Right atrium auricular region (tissue), 2 donors: ENCODE data around the gene EFEMP1. TPM values are rescaled to one million over a fixed set of nuclear protein-coding genes. Genes with fewer than 3 reads are reported as not detected.

Experiments
- DNase-seq: peaks from one replicate; pipeline ENCODE4 v3.0.0-alpha.2; 2019; ENCODE audit warnings: low spot score
- H3K27ac ChIP-seq, 2 donors: fragments of 200-600 bp; sonication (generic); 1 replicate in 1 of 2; 2 replicates in 1 of 2; pipeline ENCODE4 v1.5.1; 2016 to 2019
- H3K27me3 ChIP-seq, 2 donors: fragments of 200-600 bp; sonication (generic); one replicate each; pipeline versions ENCODE4 v1.5.1 to v1.6.0; 2017 to 2019
- H3K36me3 ChIP-seq: fragments of 200-600 bp; sonication (generic); one replicate; pipeline ENCODE4 v1.5.1; 2016
- H3K4me1 ChIP-seq, 2 donors: fragments of 200-600 bp; sonication (generic); one replicate each; pipeline versions ENCODE4 v1.5.1 to v1.6.0; 2017 to 2019
- H3K4me3 ChIP-seq, 2 donors: fragments of 200-600 bp; sonication (generic); 1 replicate in 1 of 2; 2 replicates in 1 of 2; pipeline ENCODE4 v1.5.1; 2017 to 2019; ENCODE audit warnings: mild to moderate bottlenecking in 1 of 2, moderate library complexity in 1 of 2
- H3K9me3 ChIP-seq, 2 donors: fragments of 200-600 bp; sonication (generic); one replicate each; pipeline ENCODE4 v1.5.1; 2019
- total RNA-seq, 2 donors: library from RNA; depleted of rRNA; stranded (reverse); fragments of >200 nt; gene quantifications; one replicate each; pipeline ENCODE4 v1.1.0, GENCODE V29; 2016
- TF ChIP-seq, protein P1 (sequence below), 2 donors: fragments of 200-600 bp; sonication (generic); IDR thresholded peaks; one replicate each; pipeline ENCODE4 v1.5.1; 2019; ENCODE audit warnings: antibody characterized with exemption in 2 of 2

The EFEMP1 gene
- total RNA-seq, 2 donors from 2014 or later, result 246 to 308 TPM

GRCh38 chr2:55922291-55922907, 1.2 kb downstream of the EFEMP1 start:
- H3K27me3 ChIP-seq, result no peaks in the 10 kb centered on the region

GRCh38 chr2:55919574-55919973, 4.0 kb downstream of the EFEMP1 start:
- Histone ChIP-seq H3K36me3 (peaks cover 16% of the 10 kb centered on the region), H3K27ac (no peak overlapping the region), H3K4me3 (no peak overlapping the region), H3K27me3 (no peaks in the 10 kb centered on the region), H3K9me3 (no peaks in the 10 kb centered on the region), H3K4me1 (peaks cover 0 to 5% of the 10 kb centered on the region in 2 donors)
- DNase-seq, result no peak
- TF ChIP-seq, protein P1, sequence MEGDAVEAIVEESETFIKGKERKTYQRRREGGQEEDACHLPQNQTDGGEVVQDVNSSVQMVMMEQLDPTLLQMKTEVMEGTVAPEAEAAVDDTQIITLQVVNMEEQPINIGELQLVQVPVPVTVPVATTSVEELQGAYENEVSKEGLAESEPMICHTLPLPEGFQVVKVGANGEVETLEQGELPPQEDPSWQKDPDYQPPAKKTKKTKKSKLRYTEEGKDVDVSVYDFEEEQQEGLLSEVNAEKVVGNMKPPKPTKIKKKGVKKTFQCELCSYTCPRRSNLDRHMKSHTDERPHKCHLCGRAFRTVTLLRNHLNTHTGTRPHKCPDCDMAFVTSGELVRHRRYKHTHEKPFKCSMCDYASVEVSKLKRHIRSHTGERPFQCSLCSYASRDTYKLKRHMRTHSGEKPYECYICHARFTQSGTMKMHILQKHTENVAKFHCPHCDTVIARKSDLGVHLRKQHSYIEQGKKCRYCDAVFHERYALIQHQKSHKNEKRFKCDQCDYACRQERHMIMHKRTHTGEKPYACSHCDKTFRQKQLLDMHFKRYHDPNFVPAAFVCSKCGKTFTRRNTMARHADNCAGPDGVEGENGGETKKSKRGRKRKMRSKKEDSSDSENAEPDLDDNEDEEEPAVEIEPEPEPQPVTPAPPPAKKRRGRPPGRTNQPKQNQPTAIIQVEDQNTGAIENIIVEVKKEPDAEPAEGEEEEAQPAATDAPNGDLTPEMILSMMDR (IDR thresholded peaks at IDR 0.05), result no peak

More at GRCh38 chr2:55922291-55922907, 1.2 kb downstream of the EFEMP1 start:
- no peak for DNase-seq
- Histone ChIP-seq H3K27ac (peak overlapping the region; percentile 17 to 76), H3K4me3 (peak overlapping the region; percentile 68 to 77), H3K4me1 (peaks cover 0 to 5% of the 10 kb centered on the region in 2 donors), H3K9me3 (no peaks in the 10 kb centered on the region), H3K36me3 (peaks cover 6% of the 10 kb centered on the region)
- TF ChIP-seq, protein P1 (IDR thresholded peaks at IDR 0.05), result no peak

- DNase-seq, result no peak
- H3K9me3 ChIP-seq, result no peaks in the 10 kb centered on the region
- peaks cover 0 to under 1% of the 10 kb centered on the region in 2 donors for H3K4me1 ChIP-seq
- peaks cover 16% of the 10 kb centered on the region for H3K36me3 ChIP-seq
- H3K27me3 ChIP-seq, result no peaks in the 10 kb centered on the region
- H3K27ac ChIP-seq, result no peak overlapping the region
- TF ChIP-seq, protein P1 (IDR thresholded peaks at IDR 0.05), result no peak
- no peak overlapping the region for H3K4me3 ChIP-seq
These were observed 4.7 kb downstream of the EFEMP1 start for GRCh38 chr2:55918856-55919255.

DNA sequence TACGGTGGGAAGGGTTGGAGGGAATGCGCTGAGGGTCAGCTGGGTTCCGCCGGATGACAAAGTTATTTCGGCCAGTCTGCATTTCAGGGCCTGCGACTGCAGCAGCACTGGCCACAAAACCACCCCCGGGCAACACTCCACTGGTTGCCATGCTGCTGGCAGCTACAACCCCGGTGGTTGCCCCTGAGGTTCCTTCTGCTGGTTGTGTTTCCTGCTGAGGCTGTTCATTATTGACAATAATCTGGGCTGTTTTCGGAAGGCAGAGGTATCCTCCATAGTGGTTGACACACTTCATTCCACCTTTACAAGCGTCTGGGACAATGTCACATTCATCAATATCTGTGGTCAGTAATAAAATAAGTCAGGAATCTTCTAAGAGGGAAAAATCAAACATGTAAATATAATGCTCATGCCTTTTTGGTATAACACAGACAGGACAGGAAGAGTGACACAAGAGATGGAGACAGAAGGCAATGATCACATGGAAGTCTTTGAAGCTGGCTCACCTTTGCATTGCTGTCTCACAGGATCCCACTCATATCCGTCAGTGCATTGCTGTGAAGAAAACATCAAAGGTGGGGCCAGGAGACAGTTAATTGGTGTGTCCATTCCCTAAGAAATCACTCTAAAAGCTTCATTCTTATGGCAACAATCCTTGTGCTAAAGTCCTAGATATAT, 5.7 kb downstream of the EFEMP1 start:
- no peak overlapping the region for H3K4me3 ChIP-seq
- H3K4me1 ChIP-seq, result no peaks in the 10 kb centered on the region
- TF ChIP-seq, protein P1 (IDR thresholded peaks at IDR 0.05), result no peak

DNA sequence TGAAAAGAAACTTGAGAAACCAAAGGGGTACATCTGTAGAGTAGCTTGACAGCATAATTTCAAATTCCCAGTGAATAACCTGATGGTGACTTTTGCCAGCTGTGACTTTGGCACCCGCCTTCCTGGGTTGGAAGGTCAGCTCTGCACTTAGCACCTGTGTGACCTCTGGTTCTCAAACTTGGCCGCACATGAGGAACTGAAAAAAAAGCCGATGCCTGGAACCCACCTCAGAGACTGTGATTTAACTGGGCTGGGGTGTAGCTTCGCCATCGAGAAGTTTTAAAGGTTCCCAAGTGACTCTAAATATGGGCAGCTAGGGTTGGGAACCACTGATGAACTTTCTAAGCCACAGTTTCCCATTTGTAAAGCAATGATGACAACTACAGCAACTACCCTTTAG, 6.5 kb downstream of the EFEMP1 start:
- H3K9me3 ChIP-seq, result no peaks in the 10 kb centered on the region
- DNase-seq, result no peak
- H3K27ac ChIP-seq, result no peak overlapping the region
- H3K4me3 ChIP-seq, result no peak overlapping the region
- no peaks in the 10 kb centered on the region for H3K27me3 ChIP-seq
- no peaks in the 10 kb centered on the region for H3K4me1 ChIP-seq
- TF ChIP-seq, protein P1 (IDR thresholded peaks at IDR 0.05), result no peak
- peaks cover 16% of the 10 kb centered on the region for H3K36me3 ChIP-seq

More for the DNA sequence above, 5.7 kb downstream of the EFEMP1 start:
- no peak for DNase-seq
- H3K36me3 ChIP-seq, result peaks cover 16% of the 10 kb centered on the region
- no peaks in the 10 kb centered on the region for H3K9me3 ChIP-seq
- H3K27ac ChIP-seq, result no peak overlapping the region
- H3K27me3 ChIP-seq, result no peaks in the 10 kb centered on the region
